Uterus (tissue), 4 donors: Measurements from ENCODE around the gene GCSAM. TPM values are rescaled to one million over a fixed set of nuclear protein-coding genes. Genes with fewer than 3 reads are reported as not detected.

ENCODE experiments used
- DNase-seq, 2 donors: peaks; one replicate each; pipeline ENCODE4 v3.0.0-alpha.2; 2019 to 2020
- H3K27ac ChIP-seq, 2 donors: fragments of 200-600 bp; sonication (generic); 1 replicate in 1 of 2; 2 replicates in 1 of 2; pipeline ENCODE4 v1.5.1; 2016 to 2018
- H3K27me3 ChIP-seq, 2 donors: fragments of 200-600 bp; sonication (generic); one replicate each; pipeline ENCODE4 v1.5.1; 2018 to 2019; ENCODE audit warnings: control low read depth in 1 of 2
- H3K36me3 ChIP-seq, 2 donors: fragments of 200-600 bp; sonication (generic); one replicate each; pipeline ENCODE4 v1.5.1; 2019; ENCODE audit warnings: control low read depth in 1 of 2
- H3K4me1 ChIP-seq, 2 donors: fragments of 200-600 bp; sonication (generic); one replicate each; pipeline ENCODE4 v1.5.1; 2018 to 2019; ENCODE audit warnings: control low read depth in 1 of 2
- H3K4me3 ChIP-seq, 2 donors: fragments of 200-600 bp; sonication (generic); 1 replicate in 1 of 2; 2 replicates in 1 of 2; pipeline ENCODE4 v1.5.1; 2018 to 2019; ENCODE audit warnings: mild to moderate bottlenecking in 1 of 2
- H3K9me3 ChIP-seq, 2 donors: fragments of 200-600 bp; sonication (generic); one replicate each; pipeline ENCODE4 v1.5.1; 2019; ENCODE audit warnings: control low read depth in 1 of 2
- CTCF ChIP-seq, 4 experiments: fragments of 200-600 bp in 2 of 4; fragments of 450-650 bp in 2 of 4; sonication (generic) in 2 of 4; IDR thresholded peaks; one replicate each; pipeline ENCODE4 v1.5.1; 2016 to 2019; ENCODE audit warnings: antibody characterized with exemption in 4 of 4, mild to moderate bottlenecking in 2 of 4, moderate library complexity in 1 of 4
- POLR2A ChIP-seq, 2 donors: fragments of 450-650 bp; IDR thresholded peaks; one replicate each; pipeline ENCODE4 v1.6.1; 2016; ENCODE audit warnings: antibody characterized with exemption in 2 of 2, mild to moderate bottlenecking in 1 of 2, moderate library complexity in 1 of 2
- intact Hi-C: fragments of 100-400 bp; cut with DNase I; formaldehyde crosslinking; loops from one replicate; pipeline ENCODE4 v1.15.1; 2023; ENCODE audit warnings: low total_unique reads
- total RNA-seq, 4 donors: library from RNA; depleted of rRNA in 3 of 4; stranded (reverse); fragments of >200 nt in 3 of 4; gene quantifications; one replicate each; pipeline versions ENCODE4 v1.1.0 to v1.2.4, GENCODE V29; 2014 to 2023
- donor health status: DM: yes; HTN: yes; CAD: no.

Gene GCSAM
- total RNA-seq, 4 donors from 2014 or later: 0.14 TPM; not detected in 3

GRCh38 chr3:112136046-112136445 lies 3.0 kb upstream of the GCSAM start:
- intact Hi-C loops: no loop called here
- Histone ChIP-seq H3K9me3 (no peaks in the 10 kb centered on the region), H3K36me3 (no peaks in the 10 kb centered on the region), H3K27ac (no peak overlapping the region), H3K4me3 (no peak overlapping the region), H3K27me3 (no peaks in the 10 kb centered on the region), H3K4me1 (no peaks in the 10 kb centered on the region)
- no peak for DNase-seq
- no peak for TF ChIP-seq POLR2A (IDR thresholded peaks at IDR 0.05)
- TF ChIP-seq CTCF (IDR thresholded peaks at IDR 0.05): no peak

- H3K36me3 ChIP-seq: no peaks in the 10 kb centered on the region
- H3K4me3 ChIP-seq: no peak overlapping the region
- no peaks in the 10 kb centered on the region for H3K27me3 ChIP-seq
- no peaks in the 10 kb centered on the region for H3K4me1 ChIP-seq
- H3K9me3 ChIP-seq: no peaks in the 10 kb centered on the region
- TF ChIP-seq CTCF (IDR thresholded peaks at IDR 0.05) (no peak), POLR2A (IDR thresholded peaks at IDR 0.05) (no peak)
- intact Hi-C loops: no loop called here
- H3K27ac ChIP-seq: no peak overlapping the region
- no peak for DNase-seq
Measured at GRCh38 chr3:112134335-112135124, 1.5 kb upstream of the GCSAM start.

GRCh38 chr3:112133626-112134334 lies 732 bp upstream of the GCSAM start:
- H3K36me3 ChIP-seq: no peaks in the 10 kb centered on the region
- DNase-seq: no peak
- H3K4me3 ChIP-seq: no peak overlapping the region
- TF ChIP-seq POLR2A (IDR thresholded peaks at IDR 0.05) (no peak), CTCF (IDR thresholded peaks at IDR 0.05) (no peak)
- no peak overlapping the region for H3K27ac ChIP-seq
- no peaks in the 10 kb centered on the region for H3K9me3 ChIP-seq
- intact Hi-C loops: no loop called here
- H3K4me1 ChIP-seq: no peaks in the 10 kb centered on the region
- H3K27me3 ChIP-seq: no peaks in the 10 kb centered on the region

GRCh38 chr3:112132554-112132953 lies 494 bp downstream of the GCSAM start:
- H3K27me3 ChIP-seq: no peaks in the 10 kb centered on the region
- no peaks in the 10 kb centered on the region for H3K9me3 ChIP-seq
- no peak overlapping the region for H3K27ac ChIP-seq
- TF ChIP-seq CTCF (IDR thresholded peaks at IDR 0.05): no peak
- no peak for TF ChIP-seq POLR2A (IDR thresholded peaks at IDR 0.05)
- H3K4me1 ChIP-seq: no peaks in the 10 kb centered on the region
- intact Hi-C loops: no loop called here
- no peak for DNase-seq
- H3K36me3 ChIP-seq: no peaks in the 10 kb centered on the region
- no peak overlapping the region for H3K4me3 ChIP-seq

GRCh38 chr3:112132088-112132487 lies 960 bp downstream of the GCSAM start:
- Histone ChIP-seq H3K27me3 (no peaks in the 10 kb centered on the region), H3K9me3 (no peaks in the 10 kb centered on the region), H3K4me3 (no peak overlapping the region), H3K27ac (no peak overlapping the region), H3K4me1 (no peaks in the 10 kb centered on the region), H3K36me3 (no peaks in the 10 kb centered on the region)
- intact Hi-C loops: no loop called here
- no peak for TF ChIP-seq POLR2A (IDR thresholded peaks at IDR 0.05)
- no peak for TF ChIP-seq CTCF (IDR thresholded peaks at IDR 0.05)
- no peak for DNase-seq
